ENCODE measurements around the gene DCAF15. TPM values are rescaled to one million over a fixed set of nuclear protein-coding genes. Genes with fewer than 3 reads are reported as not detected.

DCAF15 gene
- total RNA-seq, 1 donor from 2014 or later, result 24.7 TPM

DNA sequence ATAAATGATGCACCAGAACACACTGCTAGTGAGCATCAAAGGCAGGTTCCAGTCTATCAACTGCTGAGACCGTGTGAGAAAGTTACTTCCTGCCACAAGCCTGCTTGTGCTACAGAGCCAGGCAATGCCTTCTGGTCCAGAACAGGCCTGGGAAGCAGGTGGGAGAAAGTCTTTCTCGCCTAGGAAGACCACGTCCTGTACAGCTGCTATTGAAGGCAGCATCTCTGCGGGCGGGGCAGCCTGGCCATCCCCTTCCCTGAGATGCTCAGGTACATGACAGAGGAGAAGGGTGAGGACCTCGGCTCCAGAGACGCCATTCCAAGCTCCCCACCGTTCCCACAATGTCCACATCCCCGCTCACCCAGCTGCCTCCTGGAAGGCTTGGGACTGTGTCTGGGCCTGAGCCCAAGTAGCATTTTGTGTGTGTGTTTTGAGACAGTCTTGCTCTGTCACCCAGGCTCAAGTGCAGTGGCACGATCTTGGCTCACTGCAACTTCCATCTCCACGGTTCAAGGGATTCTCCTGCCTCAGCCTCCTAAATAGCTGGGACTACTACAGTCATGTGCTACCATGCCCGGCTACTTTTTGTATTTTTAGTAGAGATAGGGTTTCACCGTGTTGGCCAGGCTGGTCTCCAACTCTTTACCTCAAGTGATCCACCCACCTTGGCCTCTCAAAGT lies 50.4 kb downstream of the DCAF15 start:
- DNase-seq (ENCODE audit: low spot score) (no peak), ATAC-seq (no peak)
- intact Hi-C loops (cut with DNase I), result no loop called here

DNA sequence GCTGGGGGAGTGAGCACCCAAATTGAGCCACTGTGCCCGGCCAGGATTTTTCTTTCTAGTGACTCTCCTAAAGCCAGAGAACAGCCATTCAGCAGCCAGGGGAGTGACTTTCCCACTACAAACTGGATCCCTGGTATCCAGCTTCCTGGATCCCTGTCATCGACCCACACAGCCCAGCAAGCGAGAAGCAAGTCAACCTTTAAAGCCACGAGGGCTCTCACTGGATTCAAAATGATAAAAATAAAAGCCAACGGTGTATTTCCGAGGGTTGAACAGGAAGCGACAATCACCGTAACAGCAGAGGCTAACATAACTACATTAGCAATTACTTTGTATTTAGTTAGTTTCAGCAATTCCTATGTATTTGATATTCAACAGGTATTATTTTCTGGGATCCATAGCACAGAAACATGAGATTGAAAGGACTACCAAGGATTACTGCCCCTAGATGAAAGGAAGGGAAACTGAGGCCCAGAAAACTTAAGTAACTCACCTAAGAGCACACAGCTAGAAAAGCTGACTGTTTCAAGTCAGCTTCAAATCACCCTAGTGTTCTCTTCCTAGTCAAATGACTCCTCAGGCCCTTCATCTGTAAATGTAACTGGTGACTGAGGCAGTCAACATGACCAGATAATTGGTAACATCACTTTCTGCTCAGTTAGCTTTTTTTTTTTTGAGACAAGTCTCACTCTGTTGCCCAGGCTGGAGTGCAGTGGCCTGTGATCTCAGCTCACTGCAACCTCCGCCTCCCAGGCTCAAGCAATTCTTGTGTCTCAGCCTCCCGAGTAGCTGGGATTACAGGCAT lies 51.1 kb downstream of the DCAF15 start:
- DNase-seq (ENCODE audit: low spot score), result no peak
- intact Hi-C loops (cut with DNase I), result no loop called here
- ATAC-seq, result no peak

DNA sequence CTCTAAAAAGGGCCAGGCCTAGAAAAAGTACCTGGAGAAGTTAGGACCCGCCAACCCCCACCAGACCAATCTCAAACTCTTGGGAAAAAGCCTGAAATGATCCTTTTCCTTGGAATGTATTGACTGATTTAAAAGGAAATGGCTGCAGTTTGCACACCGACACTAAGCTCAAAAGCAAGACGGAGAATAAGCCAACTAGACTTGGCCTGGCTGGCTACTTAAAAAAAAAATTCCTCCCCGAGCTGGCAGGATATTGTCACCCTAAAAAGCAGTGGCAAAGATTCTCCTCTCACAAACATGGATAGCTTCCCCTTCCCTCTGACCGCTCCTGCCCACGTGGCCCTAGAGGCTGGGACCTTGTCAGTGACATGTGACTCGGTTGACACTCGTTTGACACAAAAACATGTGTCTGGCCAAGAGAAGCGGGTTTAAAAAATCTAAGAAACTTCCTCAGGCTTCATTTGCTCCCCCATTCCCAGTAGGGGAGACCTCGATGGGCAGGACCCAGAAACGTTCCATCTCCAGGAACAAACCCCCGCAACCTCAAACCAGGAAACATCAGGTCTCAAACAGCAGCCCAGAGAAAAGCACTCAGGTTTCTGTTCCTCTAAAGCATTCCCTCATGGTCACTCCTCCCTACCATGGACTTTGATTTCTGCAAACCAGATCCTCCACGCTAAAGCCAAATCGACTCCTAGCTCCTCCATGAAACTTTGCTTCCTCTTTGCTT lies 52.5 kb downstream of the DCAF15 start:
- intact Hi-C loops (cut with DNase I), result no loop called here
- ATAC-seq, result peak; percentile 42
- peak; percentile 79 for DNase-seq (ENCODE audit: low spot score)

DNA sequence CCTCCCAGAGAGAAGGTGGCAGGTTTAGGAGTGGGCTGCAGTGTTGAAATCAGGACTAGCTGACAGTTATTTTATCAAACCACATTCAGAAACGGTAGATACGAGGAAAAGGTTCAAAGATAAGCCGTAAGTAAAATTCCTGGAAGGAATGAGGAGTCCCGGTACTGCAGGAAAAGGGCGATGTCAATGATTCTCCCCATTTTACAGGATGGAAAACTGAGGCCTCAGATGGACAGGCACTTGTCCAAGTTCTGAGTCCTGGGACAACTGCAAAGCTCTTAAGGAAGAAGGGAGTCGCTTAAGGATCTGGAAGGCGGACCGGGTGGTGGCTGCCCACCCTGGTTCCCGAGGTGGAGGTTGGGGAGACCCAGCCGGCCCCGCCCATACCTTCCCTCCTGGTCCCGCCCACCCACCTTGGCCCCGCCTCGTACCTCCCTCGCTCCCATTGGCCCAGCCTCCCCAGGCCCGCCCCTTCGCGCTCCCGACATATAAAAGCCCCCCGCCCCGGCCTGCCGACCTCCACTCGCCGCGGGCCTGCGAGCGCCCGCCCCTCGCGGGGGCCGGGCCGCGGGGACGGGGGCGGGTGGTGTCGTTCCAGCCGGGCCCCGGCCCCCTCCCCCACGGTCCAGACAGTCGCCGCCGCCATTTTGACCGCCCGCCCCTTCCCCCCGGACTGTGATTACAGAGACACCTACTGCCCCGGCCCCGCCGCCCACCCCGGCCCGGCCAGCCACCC lies 53.2 kb downstream of the DCAF15 start:
- peak; percentile 95 for DNase-seq (ENCODE audit: low spot score)
- ATAC-seq, result peak; percentile 54
- intact Hi-C loops (cut with DNase I), result no loop called here

DNA sequence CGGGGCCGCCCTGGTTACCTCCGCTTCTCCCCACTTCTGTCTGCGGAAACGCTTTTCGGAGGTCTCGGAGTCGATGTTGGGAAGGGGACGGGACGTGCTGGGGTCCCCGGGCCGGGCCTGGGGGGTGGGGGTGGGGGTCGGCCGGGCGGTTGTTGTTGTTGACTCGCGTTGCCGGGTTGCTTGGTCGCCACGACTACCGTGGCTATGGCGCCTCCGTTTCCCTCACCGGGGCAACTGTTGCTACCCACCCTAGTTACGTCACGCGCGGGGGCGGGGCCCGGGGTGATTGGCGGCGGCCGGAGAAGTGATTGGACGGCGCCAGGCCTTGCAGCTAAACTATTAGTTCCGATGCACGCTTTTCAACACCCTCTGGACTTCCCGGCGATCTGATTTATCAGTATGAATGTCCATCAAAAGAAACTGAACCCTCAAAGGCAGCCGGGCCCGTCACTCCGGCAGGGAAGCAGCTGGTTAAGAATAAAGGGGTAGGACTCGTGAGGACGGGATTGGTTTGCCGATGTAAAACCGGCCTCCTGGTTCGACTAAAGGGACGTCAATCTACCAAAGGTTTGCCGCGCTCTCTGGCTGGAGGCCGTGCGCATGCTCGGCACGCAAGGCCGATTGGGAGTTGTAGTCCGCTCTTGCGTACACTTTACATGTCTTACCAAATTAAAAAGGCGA lies 53.9 kb downstream of the DCAF15 start, which contains the start of gene RFX1:
TSS of gene RFX1 (minus strand) at position 236 of the 681 bp plus-strand sequence. CDS start 12,477 bp downstream, outside the sequence.
- peak; percentile 94 for ATAC-seq
- DNase-seq (ENCODE audit: low spot score), result peak; percentile 100
- intact Hi-C loops (cut with DNase I), result no loop called here

DNA sequence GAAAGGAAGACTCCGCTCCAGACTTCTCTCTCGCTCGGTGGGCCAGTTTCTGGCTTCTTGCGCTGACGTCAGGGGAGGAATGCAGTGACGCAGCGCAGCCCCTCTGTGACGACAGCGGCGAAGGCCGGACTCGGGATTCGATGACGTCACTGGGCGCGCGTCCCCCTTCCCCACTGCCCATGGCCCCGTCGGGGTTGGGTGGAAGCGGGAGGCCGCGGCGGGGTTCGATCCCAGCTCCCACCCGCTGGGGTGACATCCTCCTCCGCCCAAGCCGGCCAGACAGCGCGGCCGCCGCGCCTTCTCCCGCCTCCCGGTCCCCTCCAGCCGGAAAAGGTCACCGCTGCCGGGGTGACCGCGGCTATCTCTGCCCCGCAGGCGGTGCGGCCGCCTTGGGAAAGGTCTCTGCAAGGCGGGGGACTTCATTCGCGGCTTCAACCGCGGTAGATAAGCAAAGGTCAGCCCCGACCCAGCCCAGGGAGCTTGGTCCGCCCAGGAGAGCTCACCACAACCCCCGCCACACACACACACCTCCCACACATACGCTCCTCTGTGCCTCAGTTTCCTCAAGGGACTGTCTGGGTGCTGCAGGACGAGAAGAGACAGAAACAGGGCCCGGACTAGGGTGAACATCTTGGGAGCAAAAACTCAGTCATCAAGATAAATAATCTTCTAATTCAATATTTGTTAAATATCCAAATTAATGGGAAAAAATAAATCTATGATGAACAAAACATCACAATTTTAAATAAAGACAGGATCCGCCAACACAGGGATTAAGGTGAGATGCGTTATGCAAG lies 54.7 kb downstream of the DCAF15 start:
- intact Hi-C loops (cut with DNase I), result no loop called here
- DNase-seq (ENCODE audit: low spot score) (peak; percentile 92), ATAC-seq (peak; percentile 66)

Other genes starting within 250 kb of the DCAF15 start
- gene MRI1, start 188.0 kb upstream of the DCAF15 start, total RNA-seq, result 39.9 TPM
- 63.0 TPM for gene C19orf53, start 178.1 kb upstream of the DCAF15 start, total RNA-seq
- gene ZSWIM4, start 157.1 kb upstream of the DCAF15 start, total RNA-seq, result 8.2 TPM
- gene NANOS3, start 75.4 kb upstream of the DCAF15 start, total RNA-seq, result 1.4 TPM
- 3.4 TPM for gene BRME1, start 46.4 kb upstream of the DCAF15 start, total RNA-seq
- 45.3 TPM for gene CC2D1A, start 46.3 kb upstream of the DCAF15 start, total RNA-seq
- gene PODNL1, start 14.1 kb upstream of the DCAF15 start, total RNA-seq, result 17.8 TPM
- 16.1 TPM for gene RFX1, start 53.8 kb downstream of the DCAF15 start, total RNA-seq
- gene RLN3, start 75.6 kb downstream of the DCAF15 start, total RNA-seq, result not detected
- 5.7 TPM for gene IL27RA, start 79.3 kb downstream of the DCAF15 start, total RNA-seq
- 4.5 TPM for gene PALM3, start 109.6 kb downstream of the DCAF15 start, total RNA-seq
- gene MISP3, start 120.3 kb downstream of the DCAF15 start, total RNA-seq, result 5.6 TPM
- not detected for gene C19orf67, start 133.3 kb downstream of the DCAF15 start, total RNA-seq
- 22.2 TPM for gene SAMD1, start 138.2 kb downstream of the DCAF15 start, total RNA-seq
- 78.0 TPM for gene PRKACA, start 165.3 kb downstream of the DCAF15 start, total RNA-seq
- gene ASF1B, start 184.1 kb downstream of the DCAF15 start, total RNA-seq, result 0.22 TPM